Measurements from ENCODE around the gene CCDC148.
A peak's percentile ranks its signal among the peaks of the same experiment; 100 is the strongest.
"Not testable (repeated sequence)": the region's sequence is repeated elsewhere in the genome, so short reads cannot be mapped to it uniquely, and the experiment has no call there.

The CCDC148 gene

GRCh38 chr2:158276619-158277471, 179.7 kb downstream of the CCDC148 start:
- no peak for DNase-seq

- DNase-seq = no peak
These were observed 182.8 kb downstream of the CCDC148 start for GRCh38 chr2:158273791-158274190.

GRCh38 chr2:158270536-158270935, 186.0 kb downstream of the CCDC148 start:
- no peak for DNase-seq

DNA sequence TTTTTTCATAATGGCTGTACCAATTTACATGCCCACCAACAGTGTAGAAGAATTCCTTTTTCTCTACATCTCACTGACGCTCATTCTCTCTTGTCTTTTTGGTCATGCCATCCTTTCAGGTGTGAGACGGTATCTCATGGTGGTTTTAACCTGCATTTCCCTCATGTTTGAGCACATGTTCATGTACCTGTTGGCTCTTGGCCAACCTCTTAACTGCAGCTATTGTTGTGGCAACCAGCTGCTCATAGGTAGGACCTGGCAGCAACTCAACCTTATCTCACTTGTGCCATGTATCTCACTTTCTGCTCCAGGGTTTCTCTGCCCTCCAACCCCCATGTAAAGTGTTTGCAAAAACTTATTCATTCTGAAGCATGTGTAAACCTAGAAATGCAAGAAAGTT, 187.4 kb downstream of the CCDC148 start:
- DNase-seq = no peak

- DNase-seq = no peak
These were observed 190.4 kb downstream of the CCDC148 start for GRCh38 chr2:158266111-158266510.

DNA sequence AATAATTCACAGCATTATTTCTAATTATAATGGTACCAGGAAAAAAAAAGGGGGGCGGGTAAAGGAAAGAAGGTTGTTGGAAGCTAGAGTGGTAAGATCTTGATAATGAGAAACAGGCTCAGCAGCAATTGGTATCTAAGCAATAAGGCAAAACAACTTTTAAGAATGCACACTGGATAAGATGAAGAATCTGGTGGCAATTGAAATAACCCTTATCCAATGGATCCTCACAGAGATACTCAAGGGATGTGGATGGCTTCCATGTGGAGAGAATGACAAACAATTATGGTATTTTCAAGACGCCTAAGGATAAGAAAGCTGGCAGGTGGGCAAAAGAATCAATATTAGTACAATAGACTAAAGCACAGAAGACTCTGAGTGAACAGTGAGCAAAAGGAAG, 201.3 kb downstream of the CCDC148 start:
- DNase-seq = no peak

DNA sequence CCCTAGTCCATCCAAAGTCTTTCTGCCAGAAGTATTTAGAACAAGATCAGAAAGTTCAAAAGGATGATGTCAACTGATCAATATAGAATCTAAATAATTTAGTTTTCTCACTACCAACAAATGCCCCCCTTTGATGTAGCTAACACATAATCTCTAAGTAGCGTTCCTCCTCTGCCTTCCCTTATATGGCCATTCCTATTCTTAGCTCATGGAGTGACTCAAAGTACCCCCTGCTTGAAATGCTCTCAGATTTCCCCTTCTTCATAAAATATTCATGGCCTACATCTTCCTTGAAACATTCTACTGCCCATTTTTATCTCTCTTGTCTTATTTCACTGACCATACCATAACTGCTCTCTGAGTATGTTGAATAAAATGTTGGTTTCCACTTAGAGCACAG, 203.4 kb downstream of the CCDC148 start:
- DNase-seq = no peak

- no peak for DNase-seq
These were observed 205.2 kb downstream of the CCDC148 start for GRCh38 chr2:158251356-158251755.

- no peak for DNase-seq
These were observed 213.2 kb downstream of the CCDC148 start for GRCh38 chr2:158243392-158243791.

GRCh38 chr2:158242280-158242679, 214.3 kb downstream of the CCDC148 start:
- no peak for DNase-seq

- DNase-seq = no peak
These were observed 215.6 kb downstream of the CCDC148 start for GRCh38 chr2:158240975-158241374.

GRCh38 chr2:158239271-158239670, 217.3 kb downstream of the CCDC148 start:
- DNase-seq = no peak

DNA sequence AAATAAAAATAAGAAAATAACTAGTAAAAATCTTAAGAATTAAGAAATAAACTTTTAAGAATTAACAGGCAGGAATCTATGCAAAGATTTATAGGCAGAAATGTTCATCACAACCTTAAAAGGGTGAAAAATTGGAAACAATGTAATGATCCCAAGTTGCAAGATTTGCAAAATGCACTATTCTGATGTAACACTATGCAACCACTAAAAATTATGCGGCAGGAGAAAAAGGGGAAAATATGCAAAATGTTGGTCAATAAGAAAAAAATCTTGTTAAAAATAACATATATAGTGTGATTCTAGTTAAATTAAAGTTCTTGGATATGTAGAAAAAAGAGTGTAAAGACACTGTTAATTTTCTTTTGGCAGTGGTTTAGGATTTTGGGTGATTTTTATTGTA, 222.1 kb downstream of the CCDC148 start:
- no peak for DNase-seq

DNA sequence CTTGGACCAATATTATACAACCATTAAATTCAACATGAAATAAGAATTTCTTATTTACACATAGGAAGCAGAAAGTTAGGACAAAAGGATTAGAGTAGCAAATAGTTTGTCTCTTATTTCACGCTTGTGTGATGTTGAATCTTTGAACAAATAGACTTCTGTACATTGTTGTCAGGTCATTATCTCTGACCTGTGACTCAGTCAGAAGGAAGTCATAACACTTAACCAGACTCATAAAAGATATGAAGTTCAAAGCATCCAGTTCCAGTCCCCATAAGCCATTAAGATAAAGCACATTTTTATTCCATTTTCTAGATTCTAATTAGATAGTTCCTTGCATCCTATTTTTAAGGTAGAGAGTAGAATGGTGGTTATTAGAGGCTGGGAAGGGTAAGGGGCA, 224.1 kb downstream of the CCDC148 start:
- no peak for DNase-seq

DNA sequence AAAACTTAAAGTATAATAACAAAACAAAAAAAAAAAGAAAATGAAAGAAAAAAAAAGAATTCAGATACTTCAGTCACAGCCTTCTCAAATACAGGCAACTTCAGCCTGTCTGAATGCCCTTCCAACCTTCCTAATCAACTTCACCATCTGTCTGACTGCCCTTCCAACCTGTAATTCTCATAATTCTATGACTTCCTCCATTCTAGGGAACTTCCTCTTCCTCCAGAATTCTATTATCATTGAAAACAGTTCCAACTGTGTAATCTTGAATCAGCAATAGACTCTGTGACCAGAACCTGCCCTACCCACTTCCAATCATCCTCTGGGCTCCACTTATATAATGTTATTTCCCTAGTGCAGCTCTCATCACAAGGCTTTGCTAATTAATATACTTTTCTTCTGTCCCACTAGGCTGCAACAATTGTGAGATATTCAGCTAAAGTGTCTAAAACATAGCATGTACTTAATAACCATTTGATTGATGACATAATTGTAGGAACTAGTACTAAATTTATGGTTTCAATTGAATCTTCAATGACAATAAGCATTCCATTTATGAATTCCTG, 227.5 kb downstream of the CCDC148 start:
- DNase-seq = peak; percentile 79

DNA sequence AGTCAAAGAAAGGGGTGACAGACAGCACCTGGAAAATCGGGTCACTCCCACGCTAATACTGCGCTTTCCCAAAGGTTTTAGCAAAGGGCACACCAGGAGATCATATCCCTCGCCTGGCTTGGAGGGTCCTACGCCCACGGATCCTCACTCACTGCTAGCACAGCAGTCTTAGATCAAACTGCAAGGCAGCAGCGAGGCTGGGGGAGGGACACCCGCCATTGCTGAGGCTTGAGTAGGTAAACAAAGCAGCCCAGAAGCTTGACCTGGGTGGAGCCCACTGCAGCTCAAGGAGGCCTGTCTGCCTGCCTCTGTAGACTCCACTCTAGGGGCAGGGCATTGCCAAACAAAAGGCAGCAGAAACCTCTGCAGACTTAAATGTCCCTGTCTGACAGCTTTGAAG, 233.5 kb downstream of the CCDC148 start:
- not testable (repeated sequence) for DNase-seq

DNA sequence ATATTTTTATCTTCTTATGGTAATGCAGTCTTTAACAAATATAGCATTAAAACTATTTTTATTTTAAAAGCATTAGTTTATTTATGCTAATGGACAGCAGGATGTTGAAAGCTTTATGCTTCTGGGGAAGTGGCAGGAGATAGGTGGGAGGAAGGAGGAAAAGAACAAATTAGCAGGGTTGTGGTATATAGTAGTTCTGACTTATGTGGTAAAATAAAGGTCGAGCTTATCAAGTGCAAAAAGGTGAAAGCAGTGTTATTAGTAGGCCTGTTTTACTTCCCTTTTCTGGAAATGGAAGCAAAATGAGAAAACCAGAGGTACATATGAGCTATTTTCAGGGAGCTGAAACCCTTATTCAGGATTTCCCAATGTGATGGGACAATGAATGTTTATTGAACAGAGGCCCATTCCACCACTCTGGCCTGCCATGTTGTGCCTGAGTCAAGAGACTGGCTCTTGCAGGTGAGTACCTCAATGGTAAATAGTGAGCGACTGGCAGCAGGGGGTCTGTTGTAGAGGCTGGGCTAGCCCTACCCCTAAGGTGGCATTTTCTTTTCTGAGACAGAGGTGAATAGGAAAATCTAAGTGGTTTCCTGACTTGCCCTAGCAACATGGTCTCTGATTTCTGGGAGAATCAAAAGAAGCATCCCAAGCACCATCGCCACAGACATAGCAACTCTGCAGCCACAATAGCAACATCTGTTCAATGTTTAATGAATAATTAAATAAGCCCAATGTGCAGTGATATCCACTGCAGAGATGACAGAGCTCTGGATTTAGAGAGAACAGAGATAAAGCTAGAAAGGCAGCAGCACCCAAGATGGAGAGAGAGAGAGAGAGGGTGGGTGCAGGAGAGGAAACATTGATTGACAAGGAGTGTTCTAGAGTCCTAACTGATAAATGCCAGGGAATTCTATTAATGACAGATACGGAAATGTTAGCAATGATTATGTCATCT, 235.2 kb downstream of the CCDC148 start:
- DNase-seq = peak; percentile 21

DNA sequence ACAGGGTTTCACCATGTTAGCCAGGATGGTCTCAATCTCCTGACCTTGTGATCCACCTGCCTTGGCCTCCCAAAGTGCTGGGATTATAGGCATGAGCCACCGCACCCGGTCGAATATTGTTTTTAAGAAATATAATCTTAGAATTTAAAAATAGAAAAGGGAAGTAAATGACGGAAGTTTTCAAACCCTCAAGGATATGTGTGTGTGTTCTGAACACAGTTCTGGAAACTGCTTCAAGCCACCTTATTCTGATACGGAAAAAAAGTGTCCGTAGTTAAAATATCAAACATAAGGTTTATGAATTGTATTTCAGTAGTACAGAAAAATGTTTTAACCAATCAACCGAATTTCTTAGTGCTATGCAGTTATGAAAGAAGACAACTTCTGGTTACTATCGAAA, 239.0 kb downstream of the CCDC148 start:
- DNase-seq = peak; percentile 60

- DNase-seq = peak; percentile 83
These were observed 242.1 kb downstream of the CCDC148 start for GRCh38 chr2:158214431-158214830.

DNA sequence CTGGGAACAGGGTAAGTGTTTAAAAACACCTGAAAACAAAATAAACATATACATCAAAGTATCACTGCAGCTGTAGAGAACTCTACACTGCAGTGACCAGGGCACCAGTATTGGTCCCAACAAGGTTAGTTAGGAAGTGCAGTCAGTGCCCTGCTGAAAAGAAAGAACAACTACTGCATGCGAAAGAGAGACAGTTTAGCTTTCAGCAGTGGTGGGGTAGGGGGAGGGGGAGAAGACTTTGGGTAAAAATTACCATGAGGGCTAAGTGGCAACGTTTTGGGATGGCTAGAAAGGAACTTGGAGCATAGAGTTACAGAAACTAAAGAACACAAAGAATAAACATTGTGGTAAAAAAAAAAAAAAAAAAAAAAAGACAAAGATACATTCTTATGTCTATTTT, 242.8 kb downstream of the CCDC148 start:
- DNase-seq = no peak

- DNase-seq = no peak
These were observed 244.3 kb downstream of the CCDC148 start for GRCh38 chr2:158212301-158212700.

- DNase-seq = no peak
These were observed 245.1 kb downstream of the CCDC148 start for GRCh38 chr2:158211502-158211901.

DNA sequence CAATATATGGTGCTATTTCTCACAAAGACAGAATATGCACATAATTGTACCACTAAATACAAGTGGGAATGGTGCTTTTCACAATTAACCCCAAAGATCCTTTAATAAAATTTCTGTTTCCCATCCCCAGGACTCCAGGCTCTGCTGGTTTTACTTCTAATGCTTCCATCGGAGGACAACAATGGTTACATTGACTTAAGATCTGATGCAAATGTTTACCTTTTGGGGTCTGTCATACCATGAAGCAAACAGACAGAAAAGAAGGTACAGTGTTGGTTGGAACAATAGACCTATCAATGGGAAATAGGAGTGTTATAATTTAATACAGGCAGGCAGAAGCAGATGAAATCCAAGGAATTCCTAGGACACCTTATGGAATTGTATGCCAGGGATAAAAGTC, 249.2 kb downstream of the CCDC148 start:
- DNase-seq = no peak

DNA sequence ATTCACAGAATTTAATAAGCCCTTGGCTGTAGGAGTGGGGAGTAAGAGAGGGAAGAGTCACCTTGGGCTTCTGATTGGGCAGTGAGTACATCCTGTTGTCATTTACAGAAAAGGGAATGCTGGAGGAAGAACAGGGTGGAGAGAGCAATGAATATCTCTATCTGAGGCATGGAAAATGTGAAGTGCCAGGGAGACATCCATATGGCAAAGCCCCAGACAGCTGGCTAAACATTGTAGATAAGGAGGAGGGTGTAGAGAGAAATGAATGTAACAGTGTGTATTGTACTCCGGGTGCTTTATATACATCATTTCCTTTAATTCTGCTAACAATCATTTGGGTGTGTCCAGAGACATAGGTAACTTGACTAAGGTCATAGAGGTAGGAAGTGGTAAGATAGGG, 251.3 kb downstream of the CCDC148 start:
- no peak for DNase-seq

Data from hematopoietic multipotent progenitor cell treated with erythropoietin and hydrocortisone succinate and interleukin-3 and kit ligand, for 4 days (in vitro differentiated cells).